Measurements from ENCODE around the gene KCNN1. TPM values are rescaled to one million over a fixed set of nuclear protein-coding genes. Genes with fewer than 3 reads are reported as not detected.

The KCNN1 gene
- total RNA-seq, 1 donor = not detected

GRCh38 chr19:17967257-17968051 lies 547 bp downstream of the KCNN1 start:
- Histone ChIP-seq H3K79me2 (ENCODE audit: insufficient read depth, low read length) (no peaks in the 10 kb centered on the region), H3K36me3 (ENCODE audit: insufficient read depth, low read length) (no peaks in the 10 kb centered on the region), H3K9me3 (ENCODE audit: low read depth, low read length) (no peaks in the 10 kb centered on the region), H3K4me3 (ENCODE audit: insufficient read depth, low read length) (no peak overlapping the region), H3K27ac (ENCODE audit: low read depth, low read length) (no peak overlapping the region), H4K20me1 (ENCODE audit: insufficient read depth, low read length) (no peaks in the 10 kb centered on the region), H2AFZ (ENCODE audit: low read length) (no peak overlapping the region), H3K27me3 (ENCODE audit: insufficient read depth, low read length) (peaks cover 35% of the 10 kb centered on the region), H3K4me2 (ENCODE audit: insufficient read depth, low read length) (no peak overlapping the region), H3K4me1 (ENCODE audit: insufficient read depth, low read length) (no peaks in the 10 kb centered on the region)
- no peak for TF ChIP-seq CTCF (IDR thresholded peaks at IDR 0.05; ENCODE audit: extremely low read depth, low read depth, low read length)
- DNase-seq (ENCODE audit: insufficient read length, low spot score, missing footprints) = peak; percentile 88

GRCh38 chr19:17968362-17968761 lies 1.5 kb downstream of the KCNN1 start:
- no peaks in the 10 kb centered on the region for H4K20me1 ChIP-seq (ENCODE audit: insufficient read depth, low read length)
- no peaks in the 10 kb centered on the region for H3K36me3 ChIP-seq (ENCODE audit: insufficient read depth, low read length)
- no peak overlapping the region for H2AFZ ChIP-seq (ENCODE audit: low read length)
- peak; percentile 85 for DNase-seq (ENCODE audit: insufficient read length, low spot score, missing footprints)
- TF ChIP-seq CTCF (IDR thresholded peaks at IDR 0.05; ENCODE audit: extremely low read depth, low read depth, low read length) = no peak
- peaks cover 35% of the 10 kb centered on the region for H3K27me3 ChIP-seq (ENCODE audit: insufficient read depth, low read length)
- H3K27ac ChIP-seq (ENCODE audit: low read depth, low read length) = no peak overlapping the region
- no peaks in the 10 kb centered on the region for H3K4me1 ChIP-seq (ENCODE audit: insufficient read depth, low read length)
- no peaks in the 10 kb centered on the region for H3K9me3 ChIP-seq (ENCODE audit: low read depth, low read length)
- H3K79me2 ChIP-seq (ENCODE audit: insufficient read depth, low read length) = no peaks in the 10 kb centered on the region
- no peak overlapping the region for H3K4me2 ChIP-seq (ENCODE audit: insufficient read depth, low read length)
- no peak overlapping the region for H3K4me3 ChIP-seq (ENCODE audit: insufficient read depth, low read length)

GRCh38 chr19:17969096-17969792 lies 2.3 kb downstream of the KCNN1 start:
- no peak for TF ChIP-seq CTCF (IDR thresholded peaks at IDR 0.05; ENCODE audit: extremely low read depth, low read depth, low read length)
- no peak overlapping the region for H3K27ac ChIP-seq (ENCODE audit: low read depth, low read length)
- no peaks in the 10 kb centered on the region for H4K20me1 ChIP-seq (ENCODE audit: insufficient read depth, low read length)
- no peak overlapping the region for H2AFZ ChIP-seq (ENCODE audit: low read length)
- peak; percentile 69 for DNase-seq (ENCODE audit: insufficient read length, low spot score, missing footprints)
- H3K79me2 ChIP-seq (ENCODE audit: insufficient read depth, low read length) = no peaks in the 10 kb centered on the region
- H3K27me3 ChIP-seq (ENCODE audit: insufficient read depth, low read length) = peaks cover 35% of the 10 kb centered on the region
- H3K4me3 ChIP-seq (ENCODE audit: insufficient read depth, low read length) = no peak overlapping the region
- no peaks in the 10 kb centered on the region for H3K9me3 ChIP-seq (ENCODE audit: low read depth, low read length)
- H3K36me3 ChIP-seq (ENCODE audit: insufficient read depth, low read length) = no peaks in the 10 kb centered on the region
- no peaks in the 10 kb centered on the region for H3K4me1 ChIP-seq (ENCODE audit: insufficient read depth, low read length)
- no peak overlapping the region for H3K4me2 ChIP-seq (ENCODE audit: insufficient read depth, low read length)

DNA sequence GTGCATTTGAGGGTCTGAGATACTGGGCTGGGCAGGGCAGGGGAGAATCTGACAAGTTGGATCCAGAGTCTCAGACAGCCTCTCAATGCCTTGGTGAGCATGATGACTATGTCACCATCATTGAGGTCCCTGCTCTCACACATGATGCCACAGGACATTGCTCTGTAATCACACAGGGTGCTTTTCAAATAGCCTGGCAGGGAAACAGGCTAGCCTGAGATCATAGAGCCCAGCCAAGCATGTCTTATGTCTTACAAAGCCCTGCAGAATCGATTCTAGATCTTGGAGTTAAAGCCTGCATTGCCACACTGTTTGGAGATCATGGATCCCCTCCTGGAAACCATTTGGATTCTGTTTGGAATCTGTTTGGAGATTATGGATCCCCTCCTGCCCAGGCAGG lies 5.3 kb downstream of the KCNN1 start:
- no peaks in the 10 kb centered on the region for H3K79me2 ChIP-seq (ENCODE audit: insufficient read depth, low read length)
- H3K27me3 ChIP-seq (ENCODE audit: insufficient read depth, low read length) = peaks cover 15% of the 10 kb centered on the region
- no peak overlapping the region for H3K27ac ChIP-seq (ENCODE audit: low read depth, low read length)
- H3K9me3 ChIP-seq (ENCODE audit: low read depth, low read length) = no peaks in the 10 kb centered on the region
- no peaks in the 10 kb centered on the region for H3K4me1 ChIP-seq (ENCODE audit: insufficient read depth, low read length)
- no peaks in the 10 kb centered on the region for H3K36me3 ChIP-seq (ENCODE audit: insufficient read depth, low read length)
- no peak overlapping the region for H3K4me3 ChIP-seq (ENCODE audit: insufficient read depth, low read length)
- no peaks in the 10 kb centered on the region for H4K20me1 ChIP-seq (ENCODE audit: insufficient read depth, low read length)
- no peak for TF ChIP-seq CTCF (IDR thresholded peaks at IDR 0.05; ENCODE audit: extremely low read depth, low read depth, low read length)
- H2AFZ ChIP-seq (ENCODE audit: low read length) = no peak overlapping the region
- H3K4me2 ChIP-seq (ENCODE audit: insufficient read depth, low read length) = no peak overlapping the region
- DNase-seq (ENCODE audit: insufficient read length, low spot score, missing footprints) = peak; percentile 69
